DOHH2 (cell line): Measurements from ENCODE around the gene BAG5.
A peak's percentile ranks its signal among the peaks of the same experiment; 100 is the strongest.

Source experiments
- H3F3A ChIP-seq: fragments of 200-600 bp; sonication (generic), shearing (Covaris generic); 2 replicates; pipeline ENCODE4 v1.6.0; 2016; ENCODE audit warnings: antibody characterized with exemption, mild to moderate bottlenecking; ENCODE audit not compliant: control insufficient read depth, insufficient read depth
- H3K27ac ChIP-seq: fragments of 200-600 bp; sonication (generic); 2 replicates; pipeline ENCODE4 v1.5.1; 2014; ENCODE audit warnings: low read depth, mild to moderate bottlenecking, low read length, moderate library complexity
- H3K27me3 ChIP-seq: fragments of 200-600 bp; sonication (generic); 2 replicates; pipeline ENCODE4 v1.6.1; 2014; ENCODE audit warnings: mild to moderate bottlenecking, low read length, mixed read lengths; ENCODE audit not compliant: control insufficient read depth
- H3K36me3 ChIP-seq: fragments of 200-600 bp; sonication (generic); 2 replicates; pipeline ENCODE4 v1.6.1; 2014; ENCODE audit warnings: mild to moderate bottlenecking, low read length, moderate library complexity, mixed read lengths; ENCODE audit not compliant: control insufficient read depth
- H3K4me1 ChIP-seq: fragments of 200-600 bp; sonication (generic); 2 replicates; pipeline ENCODE4 v1.6.1; 2014; ENCODE audit warnings: mild to moderate bottlenecking, low read length, mixed read lengths; ENCODE audit not compliant: control insufficient read depth
- H3K4me2 ChIP-seq: fragments of 200-600 bp; sonication (generic); 2 replicates; pipeline ENCODE4 v1.6.0; 2014; ENCODE audit warnings: mild to moderate bottlenecking, low read length, moderate library complexity
- H3K4me3 ChIP-seq: fragments of 200-600 bp; sonication (generic); 2 replicates; pipeline ENCODE4 v1.5.1; 2014; ENCODE audit warnings: mild to moderate bottlenecking, low read length, mixed read lengths
- H3K79me2 ChIP-seq: fragments of 200-600 bp; sonication (generic); 2 replicates; pipeline ENCODE4 v1.6.1; 2014; ENCODE audit warnings: mild to moderate bottlenecking, low read length, mixed read lengths; ENCODE audit not compliant: control insufficient read depth
- H3K9me2 ChIP-seq: fragments of 200-600 bp; sonication (generic); replicated peaks from 2 replicates; pipeline ENCODE4 v1.6.1; 2014; ENCODE audit warnings: mild to moderate bottlenecking, low read length, mixed read lengths; ENCODE audit not compliant: control insufficient read depth
- H3K9me3 ChIP-seq: fragments of 200-600 bp; sonication (generic); 2 replicates; pipeline ENCODE4 v1.6.1; 2014; ENCODE audit warnings: antibody characterized with exemption, low read length, mixed read lengths; ENCODE audit not compliant: control insufficient read depth, insufficient read depth
- H4K20me1 ChIP-seq: fragments of 200-600 bp; sonication (generic); 2 replicates; pipeline ENCODE4 v1.6.0; 2014; ENCODE audit warnings: low read depth, mild to moderate bottlenecking, antibody characterized with exemption, low read length, moderate library complexity; ENCODE audit not compliant: control insufficient read depth, insufficient read depth
- EZH2phosphoT487 ChIP-seq: fragments of 200-600 bp; sonication (generic); IDR thresholded peaks from 2 replicates; pipeline ENCODE4 v1.6.1; 2017; ENCODE audit warnings: borderline replicate concordance, mild to moderate bottlenecking, antibody characterized with exemption, low read length, moderate library complexity, mixed read lengths
- TF ChIP-seq, protein P1 (sequence below): fragments of 200-600 bp; sonication (generic); IDR thresholded peaks from one replicate; pipeline ENCODE4 v1.5.1; 2014; ENCODE audit warnings: antibody characterized with exemption, mild to moderate bottlenecking, low read depth, low read length; ENCODE audit not compliant: poor library complexity, severe bottlenecking

Gene BAG5

DNA sequence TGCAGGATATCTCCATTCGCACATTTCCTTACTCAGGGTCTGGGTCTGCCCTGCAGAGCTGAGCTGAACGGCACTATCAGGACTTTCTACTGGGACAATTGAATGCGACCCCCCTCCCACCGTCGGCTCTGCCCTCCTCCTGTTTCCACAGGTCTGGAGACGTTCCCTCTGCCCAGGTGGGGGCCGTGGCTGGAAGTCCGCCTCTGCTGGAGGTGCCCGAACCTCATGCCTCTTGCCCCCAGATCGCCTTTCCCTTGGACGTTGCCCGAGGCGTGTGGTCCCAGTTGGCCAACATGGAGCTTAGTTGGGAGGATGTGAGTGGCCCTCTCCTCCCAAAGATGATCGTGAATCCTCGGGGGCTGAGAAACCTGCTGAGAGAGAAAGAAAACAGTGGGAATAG is 45.4 kb upstream of the BAG5 start:
- Histone ChIP-seq H3K9me3 (peaks cover 6% of the 10 kb centered on the region), H3K9me2 (no peaks in the 10 kb centered on the region), H3K4me2 (peak overlapping the region; percentile 89), H3K4me3 (peak overlapping the region; percentile 55), H3K4me1 (peaks cover 21% of the 10 kb centered on the region), H3K79me2 (no peaks in the 10 kb centered on the region), H4K20me1 (no peaks in the 10 kb centered on the region), H3K36me3 (no peaks in the 10 kb centered on the region), H3K27ac (no peak overlapping the region), H3K27me3 (peaks cover 13% of the 10 kb centered on the region), H3F3A (no peaks in the 10 kb centered on the region)
- TF ChIP-seq, protein P1, sequence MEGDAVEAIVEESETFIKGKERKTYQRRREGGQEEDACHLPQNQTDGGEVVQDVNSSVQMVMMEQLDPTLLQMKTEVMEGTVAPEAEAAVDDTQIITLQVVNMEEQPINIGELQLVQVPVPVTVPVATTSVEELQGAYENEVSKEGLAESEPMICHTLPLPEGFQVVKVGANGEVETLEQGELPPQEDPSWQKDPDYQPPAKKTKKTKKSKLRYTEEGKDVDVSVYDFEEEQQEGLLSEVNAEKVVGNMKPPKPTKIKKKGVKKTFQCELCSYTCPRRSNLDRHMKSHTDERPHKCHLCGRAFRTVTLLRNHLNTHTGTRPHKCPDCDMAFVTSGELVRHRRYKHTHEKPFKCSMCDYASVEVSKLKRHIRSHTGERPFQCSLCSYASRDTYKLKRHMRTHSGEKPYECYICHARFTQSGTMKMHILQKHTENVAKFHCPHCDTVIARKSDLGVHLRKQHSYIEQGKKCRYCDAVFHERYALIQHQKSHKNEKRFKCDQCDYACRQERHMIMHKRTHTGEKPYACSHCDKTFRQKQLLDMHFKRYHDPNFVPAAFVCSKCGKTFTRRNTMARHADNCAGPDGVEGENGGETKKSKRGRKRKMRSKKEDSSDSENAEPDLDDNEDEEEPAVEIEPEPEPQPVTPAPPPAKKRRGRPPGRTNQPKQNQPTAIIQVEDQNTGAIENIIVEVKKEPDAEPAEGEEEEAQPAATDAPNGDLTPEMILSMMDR, result no peak
- no peak for TF ChIP-seq EZH2phosphoT487

DNA sequence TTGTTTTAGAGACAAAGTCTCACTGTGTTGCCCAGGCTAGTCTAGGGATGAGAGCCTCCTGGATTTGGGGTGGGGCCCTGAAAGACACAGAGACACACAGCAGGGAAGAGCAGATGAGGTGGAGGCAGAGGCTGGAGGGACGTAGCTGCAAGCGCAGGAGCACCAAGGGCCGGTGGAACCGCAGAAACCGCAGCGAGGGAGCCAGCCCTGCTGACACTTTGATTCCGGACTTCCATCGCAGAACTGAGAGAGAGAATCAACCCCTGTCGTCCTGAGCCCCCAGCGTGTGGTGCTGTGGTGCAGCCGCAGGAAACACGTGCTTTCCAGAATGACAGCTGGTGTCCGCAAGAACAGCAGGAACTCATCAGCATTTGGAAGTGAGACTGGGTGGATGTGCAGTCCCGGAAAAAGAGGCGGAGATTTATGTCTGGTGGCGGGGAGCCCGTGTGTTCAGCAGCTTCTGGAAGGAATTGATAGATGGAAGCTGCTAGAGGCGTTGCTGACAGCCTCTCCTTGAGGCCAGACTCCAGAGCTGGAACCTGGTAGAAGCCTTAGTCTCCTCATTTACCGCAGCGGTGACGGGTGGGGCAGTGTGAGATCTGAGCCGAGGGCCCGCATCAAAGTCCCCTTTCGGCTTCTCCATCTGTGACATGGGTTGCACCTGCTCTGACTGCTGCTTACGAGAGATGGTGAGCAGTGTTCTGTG is 44.7 kb upstream of the BAG5 start:
- H3K79me2 ChIP-seq, result no peaks in the 10 kb centered on the region
- H3K27ac ChIP-seq, result no peak overlapping the region

DNA sequence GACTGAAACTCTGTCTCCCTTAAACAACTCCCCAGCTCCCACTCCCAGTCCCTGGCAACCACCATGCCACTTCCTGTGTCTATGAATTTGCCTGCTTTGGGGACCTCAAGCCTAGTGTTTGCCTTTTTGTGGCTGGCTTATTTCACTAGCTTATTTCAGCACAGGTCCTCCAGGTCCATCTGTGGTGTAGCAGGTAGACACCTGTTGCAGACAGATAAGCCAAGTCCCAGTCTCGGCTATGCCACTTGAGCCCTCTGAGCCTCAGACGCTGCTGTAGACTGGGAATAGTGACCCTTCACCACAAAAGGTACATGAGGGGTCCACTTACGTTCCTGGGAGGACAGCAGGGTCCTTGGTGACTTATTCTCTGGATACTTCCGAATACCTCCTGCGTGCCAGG is 42.2 kb upstream of the BAG5 start:
- TF ChIP-seq, protein P1, result no peak
- no peak for TF ChIP-seq EZH2phosphoT487
- H3K4me1 ChIP-seq, result peaks cover 21% of the 10 kb centered on the region

More for the DNA sequence above, 44.7 kb upstream of the BAG5 start:
- TF ChIP-seq, protein P1, result peak; percentile 55
- no peak for TF ChIP-seq EZH2phosphoT487
- Histone ChIP-seq H3K27me3 (peaks cover 13% of the 10 kb centered on the region), H3K9me2 (no peaks in the 10 kb centered on the region), H3K36me3 (no peaks in the 10 kb centered on the region), H3K4me2 (peak overlapping the region; percentile 89), H3F3A (no peaks in the 10 kb centered on the region), H3K4me1 (peaks cover 21% of the 10 kb centered on the region), H3K4me3 (peak overlapping the region; percentile 55), H3K9me3 (peaks cover 6% of the 10 kb centered on the region), H4K20me1 (no peaks in the 10 kb centered on the region)

More for the DNA sequence above, 42.2 kb upstream of the BAG5 start:
- Histone ChIP-seq H3K9me2 (no peaks in the 10 kb centered on the region), H3K9me3 (no peaks in the 10 kb centered on the region), H4K20me1 (no peaks in the 10 kb centered on the region), H3K27ac (no peak overlapping the region), H3K79me2 (no peaks in the 10 kb centered on the region), H3K27me3 (peaks cover 13% of the 10 kb centered on the region), H3K4me2 (no peak overlapping the region), H3F3A (no peaks in the 10 kb centered on the region), H3K4me3 (no peak overlapping the region), H3K36me3 (no peaks in the 10 kb centered on the region)
